Loucy (cell line): ENCODE measurements around the gene ACSS3.

Experiments used
- H2AFZ ChIP-seq: fragments of 200-600 bp; sonication (generic); 2 replicates; pipeline ENCODE4 v1.6.0; 2016; ENCODE audit warnings: antibody characterized with exemption, mild to moderate bottlenecking, low read length, moderate library complexity
- H3F3A ChIP-seq: fragments of 200-600 bp; 2 replicates; pipeline ENCODE4 v1.6.0; 2016; ENCODE audit warnings: antibody characterized with exemption, low read depth, mild to moderate bottlenecking
- H3K27me3 ChIP-seq: fragments of 200-600 bp; sonication (generic); 2 replicates; pipeline ENCODE4 v1.6.1; 2014; ENCODE audit warnings: low read length, mild to moderate bottlenecking; ENCODE audit not compliant: insufficient read depth, poor library complexity, severe bottlenecking
- H3K36me3 ChIP-seq: fragments of 200-600 bp; sonication (generic); 2 replicates; pipeline ENCODE4 v1.6.1; 2016; ENCODE audit warnings: low read length; ENCODE audit not compliant: insufficient read depth
- H3K4me1 ChIP-seq: fragments of 200-600 bp; sonication (generic); 2 replicates; pipeline ENCODE4 v1.5.1; 2014; ENCODE audit warnings: low read length, mild to moderate bottlenecking; ENCODE audit not compliant: insufficient read depth, poor library complexity, severe bottlenecking
- H3K4me2 ChIP-seq: fragments of 200-600 bp; sonication (generic); 2 replicates; pipeline ENCODE4 v1.6.0; 2014; ENCODE audit warnings: antibody characterized with exemption, low read length, low read depth, mild to moderate bottlenecking; ENCODE audit not compliant: poor library complexity, severe bottlenecking
- H3K4me3 ChIP-seq: fragments of 200-600 bp; sonication (generic); 2 replicates; pipeline ENCODE4 v1.5.1; 2014; ENCODE audit warnings: low read length, mild to moderate bottlenecking, mixed read lengths; ENCODE audit not compliant: poor library complexity, severe bottlenecking
- H3K79me2 ChIP-seq: fragments of 200-600 bp; sonication (generic); 2 replicates; pipeline ENCODE4 v1.6.1; 2014; ENCODE audit warnings: low read length; ENCODE audit not compliant: insufficient read depth
- H3K9ac ChIP-seq: fragments of 200-600 bp; sonication (generic); 2 replicates; pipeline ENCODE4 v1.6.0; 2014; ENCODE audit warnings: mild to moderate bottlenecking, low read depth, low read length, moderate library complexity; ENCODE audit not compliant: poor library complexity, severe bottlenecking
- H3K9me2 ChIP-seq: fragments of 200-600 bp; sonication (generic); replicated peaks from 2 replicates; pipeline ENCODE4 v1.6.1; 2016; ENCODE audit warnings: low read depth, low read length, mixed read lengths
- H3K9me3 ChIP-seq: fragments of 200-600 bp; sonication (generic); 2 replicates; pipeline ENCODE4 v1.6.1; 2014; ENCODE audit warnings: mild to moderate bottlenecking, antibody characterized with exemption, low read length, low read depth; ENCODE audit not compliant: insufficient read depth
- H4K20me1 ChIP-seq: fragments of 200-600 bp; sonication (generic); 2 replicates; pipeline ENCODE4 v1.6.0; 2014; ENCODE audit warnings: antibody characterized with exemption, low read length, mild to moderate bottlenecking; ENCODE audit not compliant: insufficient read depth, poor library complexity, severe bottlenecking
- CTCF ChIP-seq: fragments of 200-600 bp; sonication (generic); conservative IDR thresholded peaks from 2 replicates; pipeline ENCODE4 v1.5.1; 2014; ENCODE audit warnings: mild to moderate bottlenecking, antibody characterized with exemption, low read length
- EZH2phosphoT487 ChIP-seq: fragments of 200-600 bp; IDR thresholded peaks from 2 replicates; pipeline ENCODE4 v1.6.1; 2018; ENCODE audit warnings: antibody characterized with exemption, mild to moderate bottlenecking, moderate library complexity, borderline replicate concordance

The ACSS3 gene

GRCh38 chr12:81295251-81295650, 217.4 kb downstream of the ACSS3 start:
- TF ChIP-seq CTCF (no peak), EZH2phosphoT487 (no peak)
- no peaks in the 10 kb centered on the region for H3F3A ChIP-seq
- H3K27me3 ChIP-seq: no peaks in the 10 kb centered on the region
- no peaks in the 10 kb centered on the region for H3K79me2 ChIP-seq
- H3K4me2 ChIP-seq: no peak overlapping the region
- H3K4me1 ChIP-seq: no peaks in the 10 kb centered on the region
- no peak overlapping the region for H3K4me3 ChIP-seq
- no peak overlapping the region for H3K9ac ChIP-seq
- no peaks in the 10 kb centered on the region for H4K20me1 ChIP-seq
- H2AFZ ChIP-seq: no peak overlapping the region
- no peaks in the 10 kb centered on the region for H3K9me2 ChIP-seq
- H3K9me3 ChIP-seq: no peaks in the 10 kb centered on the region
- no peaks in the 10 kb centered on the region for H3K36me3 ChIP-seq

- H4K20me1 ChIP-seq: no peaks in the 10 kb centered on the region
- no peaks in the 10 kb centered on the region for H3K27me3 ChIP-seq
- no peaks in the 10 kb centered on the region for H3K4me1 ChIP-seq
- H3K4me2 ChIP-seq: no peak overlapping the region
- H3K9me2 ChIP-seq: no peaks in the 10 kb centered on the region
- no peak overlapping the region for H3K9ac ChIP-seq
- H3F3A ChIP-seq: no peaks in the 10 kb centered on the region
- H2AFZ ChIP-seq: no peak overlapping the region
- no peak overlapping the region for H3K4me3 ChIP-seq
- no peaks in the 10 kb centered on the region for H3K79me2 ChIP-seq
- H3K9me3 ChIP-seq: no peaks in the 10 kb centered on the region
- no peaks in the 10 kb centered on the region for H3K36me3 ChIP-seq
- TF ChIP-seq EZH2phosphoT487: no peak
- TF ChIP-seq CTCF: no peak
Observed at GRCh38 chr12:81296556-81297305, 218.9 kb downstream of the ACSS3 start.

- Histone ChIP-seq H2AFZ (no peak overlapping the region), H3K36me3 (no peaks in the 10 kb centered on the region), H3K4me1 (no peaks in the 10 kb centered on the region), H3K4me2 (no peak overlapping the region), H3K4me3 (no peak overlapping the region), H3K9me2 (no peaks in the 10 kb centered on the region), H3K27me3 (no peaks in the 10 kb centered on the region), H3K79me2 (no peaks in the 10 kb centered on the region), H3K9ac (no peak overlapping the region), H3F3A (no peaks in the 10 kb centered on the region), H3K9me3 (no peaks in the 10 kb centered on the region), H4K20me1 (no peaks in the 10 kb centered on the region)
- no peak for TF ChIP-seq EZH2phosphoT487
- TF ChIP-seq CTCF: no peak
Observed at GRCh38 chr12:81297601-81298000, 219.7 kb downstream of the ACSS3 start.
